CD4-positive, alpha-beta memory T cell (primary cell): ENCODE measurements around the gene GALNT17. TPM values are rescaled to one million over a fixed set of nuclear protein-coding genes. Genes with fewer than 3 reads are reported as not detected.
A peak's percentile ranks its signal among the peaks of the same experiment; 100 is the strongest.

Experiments used
- CTCF ChIA-PET: fragments of 350-600 bp; sonication (Branson Sonifier 250); formaldehyde crosslinking; loops from one replicate; lab custom pipeline; 2021; ENCODE audit warnings: inconsistent platforms; ENCODE audit not compliant: partially characterized antibody; lab: Charles Lee
- POLR2A ChIA-PET: fragments of 350-600 bp; sonication (Branson Sonifier 250); formaldehyde crosslinking; loops from one replicate; lab custom pipeline; 2021; ENCODE audit not compliant: partially characterized antibody; lab: Charles Lee
- DNase-seq, 5 donors: peaks; one replicate each; pipeline versions ENCODE4 v3.0.0 to v3.0.0-alpha.2; 2020 to 2022; ENCODE audit warnings: mixed read lengths in 1 of 5
- H3K27ac ChIP-seq: one replicate; pipeline ENCODE4 v1.7.0; 2013; ENCODE audit warnings: low read depth, low read length
- H3K27me3 ChIP-seq: 2 replicates; pipeline ENCODE4 v1.7.0; 2013; ENCODE audit warnings: mild to moderate bottlenecking, low read length, moderate library complexity; ENCODE audit not compliant: insufficient read depth
- H3K36me3 ChIP-seq: 2 replicates; pipeline ENCODE4 v1.7.0; 2013; ENCODE audit warnings: mild to moderate bottlenecking, low read length, moderate library complexity; ENCODE audit not compliant: insufficient read depth
- H3K4me1 ChIP-seq: 2 replicates; pipeline ENCODE4 v1.7.0; 2013; ENCODE audit warnings: mild to moderate bottlenecking, low read length, moderate library complexity; ENCODE audit not compliant: insufficient read depth
- H3K4me3 ChIP-seq, 2 donors: one replicate each; pipeline ENCODE4 v1.7.0; 2013; ENCODE audit warnings: low read length in 2 of 2, mild to moderate bottlenecking in 1 of 2
- H3K9me3 ChIP-seq, 2 donors: one replicate each; pipeline ENCODE4 v1.7.0; 2013; ENCODE audit warnings: low read length in 2 of 2, control low read depth in 1 of 2; ENCODE audit not compliant: control insufficient read depth in 1 of 2
- H3K27ac Mint-ChIP-seq, 7 donors: one replicate each; pipeline ENCODE4 v1.8.0; 2020 to 2021; ENCODE audit warnings: mixed read lengths in 7 of 7, mild to moderate bottlenecking in 6 of 7, inconsistent platforms in 3 of 7, moderate library complexity in 3 of 7
- H3K27me3 Mint-ChIP-seq, 2 donors: one replicate each; pipeline ENCODE4 v1.8.0; 2020 to 2021; ENCODE audit warnings: mixed read lengths in 2 of 2
- H3K36me3 Mint-ChIP-seq, 2 donors: one replicate each; pipeline ENCODE4 v1.8.0; 2020 to 2021; ENCODE audit warnings: mixed read lengths in 2 of 2, inconsistent platforms in 1 of 2, mild to moderate bottlenecking in 1 of 2
- H3K4me1 Mint-ChIP-seq, 4 donors: one replicate each; pipeline ENCODE4 v1.8.0; 2020 to 2021; ENCODE audit warnings: mixed read lengths in 4 of 4, mild to moderate bottlenecking in 1 of 4
- H3K4me3 Mint-ChIP-seq, 8 donors: one replicate each; pipeline ENCODE4 v1.8.0; 2020 to 2021; ENCODE audit warnings: mixed read lengths in 8 of 8, mild to moderate bottlenecking in 7 of 8, moderate library complexity in 6 of 8, inconsistent platforms in 3 of 8
- H3K9me3 Mint-ChIP-seq, 8 donors: one replicate each; pipeline ENCODE4 v1.8.0; 2020 to 2021; ENCODE audit warnings: mixed read lengths in 8 of 8, mild to moderate bottlenecking in 5 of 8, inconsistent platforms in 3 of 8, moderate library complexity in 1 of 8
- intact Hi-C: fragments of 100-400 bp; cut with micrococcal nuclease; formaldehyde crosslinking; loops from one replicate; pipeline ENCODE4 v1.15.1; 2023
- polyA plus RNA-seq, 2 donors: library from polyadenylated mRNA; unstranded; fragments of 300-500 nt; fragmentation: Illumina TruSeq; gene quantifications; one replicate each; pipeline ENCODE4 v1.2.3, GENCODE V29; 2021
- total RNA-seq, 2 experiments: library from RNA; stranded (reverse); gene quantifications; one replicate each; pipeline ENCODE4 v1.2.3, GENCODE V29; 2021

Gene GALNT17
- total and polyA plus RNA-seq, 4 experiments from 2014 or later: not detected

DNA sequence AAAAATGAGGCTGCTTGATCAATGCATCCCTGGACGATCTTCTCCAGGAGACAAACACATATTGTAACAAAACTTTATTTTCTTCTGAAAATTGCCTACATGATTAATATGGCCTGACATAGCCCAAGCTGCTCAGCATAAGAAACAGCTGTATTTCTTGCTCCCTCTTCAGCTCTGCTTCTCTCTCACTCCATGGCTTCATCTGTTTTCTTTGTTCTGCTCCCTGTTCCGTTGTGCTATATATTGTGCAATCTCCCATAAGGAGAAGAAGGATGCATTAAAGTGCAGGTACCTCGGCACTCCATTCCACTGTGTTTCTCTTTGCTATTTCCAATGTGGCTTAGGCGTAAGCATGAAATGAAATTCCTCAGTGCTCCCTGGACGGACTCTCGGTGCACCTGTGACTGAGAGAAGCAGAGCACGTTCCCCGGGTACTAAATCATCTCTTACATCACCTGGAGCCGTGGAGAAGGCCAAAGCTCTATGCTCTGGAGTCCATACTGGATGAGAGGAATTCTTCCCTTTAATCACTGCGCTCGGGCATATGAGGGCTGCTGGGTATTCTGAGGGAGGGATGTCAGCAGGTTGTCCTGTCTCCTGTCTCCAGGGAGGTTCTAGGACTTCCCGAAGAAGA lies 254.3 kb downstream of the GALNT17 start:
- Histone ChIP-seq H3K27me3 (no peaks in the 10 kb centered on the region), H3K36me3 (no peaks in the 10 kb centered on the region), H3K4me1 (no peaks in the 10 kb centered on the region), H3K27ac (no peak overlapping the region), H3K4me3 (no peak overlapping the region), H3K9me3 (no peaks in the 10 kb centered on the region)
- ChIA-PET POLR2A (no interaction called here), CTCF (no interaction called here)
- H3K9me3 Mint-ChIP-seq: peaks cover 0 to 23% (median 7%) of the 10 kb centered on the region in 8 donors
- no peaks in the 10 kb centered on the region for H3K36me3 Mint-ChIP-seq
- no peaks in the 10 kb centered on the region for H3K27me3 Mint-ChIP-seq
- DNase-seq: no peak
- intact Hi-C loops: no loop called here
- no peaks in the 10 kb centered on the region for H3K4me1 Mint-ChIP-seq
- H3K4me3 Mint-ChIP-seq: no peak overlapping the region
- no peak overlapping the region for H3K27ac Mint-ChIP-seq

DNA sequence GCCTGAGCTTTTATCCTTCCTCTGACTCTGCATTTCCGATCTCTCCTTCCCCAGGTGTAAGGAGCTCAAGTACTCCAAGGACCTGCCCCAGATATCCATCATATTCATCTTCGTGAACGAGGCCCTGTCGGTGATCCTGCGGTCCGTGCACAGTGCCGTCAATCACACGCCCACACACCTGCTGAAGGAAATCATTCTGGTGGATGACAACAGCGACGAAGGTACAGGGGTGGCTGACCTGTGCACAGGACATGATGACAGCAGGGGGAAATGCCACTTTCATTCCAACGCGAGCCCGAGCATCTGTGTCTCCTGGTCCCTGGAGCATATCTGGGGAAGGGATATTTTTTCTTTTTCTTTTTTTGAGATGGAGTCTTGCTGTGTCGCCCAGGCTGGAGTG lies 256.2 kb downstream of the GALNT17 start:
- Histone ChIP-seq H3K4me1 (no peaks in the 10 kb centered on the region), H3K27ac (no peak overlapping the region), H3K4me3 (no peak overlapping the region), H3K27me3 (no peaks in the 10 kb centered on the region), H3K36me3 (no peaks in the 10 kb centered on the region), H3K9me3 (no peaks in the 10 kb centered on the region)
- no peaks in the 10 kb centered on the region for H3K36me3 Mint-ChIP-seq
- H3K4me1 Mint-ChIP-seq: no peaks in the 10 kb centered on the region
- peak overlapping the region in 1 of 8 donors; percentile 30 for H3K4me3 Mint-ChIP-seq
- H3K9me3 Mint-ChIP-seq: peaks cover 2 to 17% (median 8%) of the 10 kb centered on the region in 8 donors
- DNase-seq: no peak
- intact Hi-C loops: no loop called here
- ChIA-PET POLR2A (no interaction called here), CTCF (no interaction called here)
- no peaks in the 10 kb centered on the region for H3K27me3 Mint-ChIP-seq
- no peak overlapping the region for H3K27ac Mint-ChIP-seq

DNA sequence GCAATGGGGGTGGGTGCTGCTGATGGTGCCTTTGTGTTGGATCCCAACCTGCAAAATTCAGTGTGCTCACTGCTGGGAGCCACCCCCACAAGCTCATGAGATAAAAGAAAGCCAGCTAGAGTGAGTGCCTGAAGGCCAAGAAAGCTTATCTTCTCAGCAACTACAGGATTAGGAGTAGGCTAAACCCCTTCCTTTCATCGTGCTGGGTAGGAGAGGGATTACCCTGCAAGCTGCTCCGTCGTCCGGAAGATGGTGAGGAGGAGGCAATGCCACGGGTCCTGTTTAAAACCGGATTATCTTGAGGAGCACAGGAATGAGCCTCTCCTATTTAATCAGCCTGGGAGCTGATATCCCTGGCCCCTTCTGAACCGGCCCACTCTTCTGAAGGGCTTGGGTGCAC lies 258.0 kb downstream of the GALNT17 start:
- intact Hi-C loops: no loop called here
- ChIA-PET POLR2A (no interaction called here), CTCF (no interaction called here)
- H3K27me3 Mint-ChIP-seq: no peaks in the 10 kb centered on the region
- H3K36me3 Mint-ChIP-seq: no peaks in the 10 kb centered on the region
- Histone ChIP-seq H3K9me3 (no peaks in the 10 kb centered on the region), H3K36me3 (no peaks in the 10 kb centered on the region), H3K4me3 (no peak overlapping the region), H3K27ac (no peak overlapping the region), H3K4me1 (no peaks in the 10 kb centered on the region), H3K27me3 (no peaks in the 10 kb centered on the region)
- no peak overlapping the region for H3K27ac Mint-ChIP-seq
- H3K4me3 Mint-ChIP-seq: no peak overlapping the region
- no peak for DNase-seq
- peaks cover 2 to 20% (median 6%) of the 10 kb centered on the region in 8 donors for H3K9me3 Mint-ChIP-seq
- H3K4me1 Mint-ChIP-seq: no peaks in the 10 kb centered on the region

DNA sequence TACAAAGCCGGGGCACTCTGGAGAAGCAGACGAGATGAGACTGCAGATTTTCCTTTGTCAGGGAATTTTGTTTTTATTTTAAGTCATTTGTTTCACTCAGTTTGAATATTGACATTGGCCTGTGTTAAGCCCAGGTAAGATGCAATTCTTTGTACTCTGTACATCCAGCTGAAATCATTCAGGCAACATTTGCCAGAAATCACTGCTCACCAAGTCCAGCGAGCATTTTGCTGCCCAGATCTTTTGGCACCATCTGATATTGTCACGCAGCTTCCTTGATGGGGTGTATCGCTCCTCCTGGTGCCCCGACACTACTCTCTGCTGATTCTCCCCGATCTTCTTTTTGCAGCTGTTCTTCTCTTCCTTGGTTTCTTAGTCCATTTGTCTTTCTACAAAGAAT lies 261.7 kb downstream of the GALNT17 start:
- H3K4me1 Mint-ChIP-seq: no peaks in the 10 kb centered on the region
- peaks cover 0 to 26% (median 7%) of the 10 kb centered on the region in 8 donors for H3K9me3 Mint-ChIP-seq
- POLR2A ChIA-PET: no interaction called here
- no peaks in the 10 kb centered on the region for H3K27me3 Mint-ChIP-seq
- no peaks in the 10 kb centered on the region for H3K4me1 ChIP-seq
- no peaks in the 10 kb centered on the region for H3K36me3 ChIP-seq
- H3K9me3 ChIP-seq: peaks cover 0 to 5% of the 10 kb centered on the region in 2 donors
- H3K27me3 ChIP-seq: no peaks in the 10 kb centered on the region
- H3K27ac ChIP-seq: no peak overlapping the region
- CTCF ChIA-PET: no interaction called here
- H3K4me3 Mint-ChIP-seq: no peak overlapping the region
- H3K36me3 Mint-ChIP-seq: no peaks in the 10 kb centered on the region
- no peak for DNase-seq
- no peak overlapping the region for H3K27ac Mint-ChIP-seq
- intact Hi-C loops: no loop called here
- H3K4me3 ChIP-seq: no peak overlapping the region

DNA sequence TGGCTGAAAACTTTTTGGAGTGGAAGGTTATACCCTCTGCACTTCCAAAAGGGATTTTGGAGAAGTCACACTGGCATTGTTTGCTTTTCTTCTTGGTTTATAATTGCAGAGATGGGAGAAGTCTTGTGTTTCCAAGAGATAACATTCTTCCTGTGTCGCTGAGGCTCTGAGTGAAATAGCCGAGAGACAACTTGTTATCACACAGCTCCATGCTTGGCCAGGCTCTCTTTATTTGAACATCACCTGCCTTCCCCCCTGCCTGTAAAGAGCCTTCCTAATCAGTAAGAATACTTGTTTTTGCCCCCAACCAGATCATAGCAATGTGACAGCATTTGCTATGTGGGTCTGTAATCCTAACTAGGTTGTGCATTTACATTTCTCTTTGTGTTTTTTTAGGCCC lies 270.7 kb downstream of the GALNT17 start:
- DNase-seq: no peak
- Histone ChIP-seq H3K27ac (no peak overlapping the region), H3K4me1 (no peaks in the 10 kb centered on the region), H3K27me3 (no peaks in the 10 kb centered on the region), H3K36me3 (no peaks in the 10 kb centered on the region), H3K9me3 (no peaks in the 10 kb centered on the region), H3K4me3 (no peak overlapping the region)
- CTCF ChIA-PET: no interaction called here
- Mint-ChIP-seq H3K9me3 (peaks cover 0 to 17% (median 4%) of the 10 kb centered on the region in 8 donors), H3K4me3 (no peak overlapping the region), H3K27ac (no peak overlapping the region), H3K36me3 (no peaks in the 10 kb centered on the region), H3K4me1 (no peaks in the 10 kb centered on the region), H3K27me3 (no peaks in the 10 kb centered on the region)
- intact Hi-C loops: no loop called here
- POLR2A ChIA-PET: no interaction called here

DNA sequence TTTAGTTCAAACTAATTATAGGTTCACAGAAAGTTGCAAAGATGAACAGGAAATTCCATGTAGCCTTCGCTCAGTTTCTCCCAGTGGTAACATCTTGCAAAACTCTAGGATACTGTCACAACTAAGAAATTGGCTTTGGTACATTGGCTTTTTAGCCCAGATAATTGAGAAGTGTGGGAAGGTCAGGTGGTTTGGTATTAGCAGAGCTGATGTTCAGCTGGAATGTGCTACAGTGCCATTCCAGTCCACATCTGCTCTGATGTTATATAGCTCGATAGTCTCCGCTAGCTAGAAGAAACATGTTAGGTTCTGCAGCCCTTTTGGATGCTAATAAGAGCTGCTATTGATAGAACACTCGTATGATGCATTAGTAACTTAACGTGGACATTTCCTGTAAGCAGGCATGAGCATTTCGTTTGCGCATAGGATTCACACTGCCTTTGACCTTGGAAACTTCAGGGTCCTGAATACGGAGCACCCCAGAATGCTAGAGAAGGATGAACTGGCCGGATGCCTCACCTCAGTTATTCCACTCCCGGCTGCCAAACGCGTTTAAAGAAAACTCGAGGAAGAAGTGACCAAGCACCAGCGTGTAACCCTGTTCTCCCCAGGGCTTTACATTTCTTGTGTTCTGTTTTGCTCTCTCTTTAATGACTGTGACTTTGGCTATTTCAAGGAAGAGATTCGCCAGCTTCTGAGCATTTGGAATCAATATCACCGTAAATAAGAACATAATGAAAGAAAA lies 271.4 kb downstream of the GALNT17 start:
- POLR2A ChIA-PET: no interaction called here
- H3K4me3 Mint-ChIP-seq: no peak overlapping the region

DNA sequence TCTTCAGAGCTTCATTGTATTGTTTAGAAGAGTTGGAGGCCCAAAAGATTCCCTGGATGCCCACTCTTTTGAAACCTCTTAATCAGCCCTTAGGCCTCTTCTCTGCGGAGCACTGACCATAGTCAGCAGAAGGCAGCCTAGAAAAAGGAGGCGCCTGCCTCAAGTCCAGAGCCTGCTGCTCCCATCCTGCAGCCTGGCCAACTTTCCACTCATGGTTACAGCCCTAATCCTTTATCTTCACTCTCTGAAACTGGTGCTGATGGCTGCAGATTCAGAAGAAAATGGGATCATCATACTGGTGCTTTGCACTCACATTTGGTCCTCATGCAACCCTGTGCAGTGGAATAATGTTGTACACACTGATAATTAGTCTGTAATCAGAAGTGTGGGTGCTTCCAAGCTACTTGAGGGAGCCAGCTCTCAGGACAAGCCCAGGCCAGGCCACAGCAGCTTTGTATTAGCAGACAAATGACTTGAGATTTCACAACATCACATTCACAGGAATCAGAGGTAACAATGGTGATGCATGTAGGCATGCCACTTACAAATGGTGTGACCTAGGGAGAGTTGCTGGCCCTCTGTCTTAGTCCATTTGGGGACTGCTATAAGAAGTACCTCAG lies 272.9 kb downstream of the GALNT17 start:
- no peaks in the 10 kb centered on the region for H3K27me3 Mint-ChIP-seq
- no peaks in the 10 kb centered on the region for H3K27me3 ChIP-seq
- ChIA-PET CTCF (no interaction called here), POLR2A (no interaction called here)
- no peak overlapping the region for H3K4me3 ChIP-seq
- no peaks in the 10 kb centered on the region for H3K4me1 ChIP-seq
- H3K9me3 ChIP-seq: no peaks in the 10 kb centered on the region
- no peaks in the 10 kb centered on the region for H3K36me3 ChIP-seq
- no peak overlapping the region for H3K4me3 Mint-ChIP-seq
- H3K36me3 Mint-ChIP-seq: no peaks in the 10 kb centered on the region
- no peaks in the 10 kb centered on the region for H3K4me1 Mint-ChIP-seq
- peaks cover 0 to 14% (median 9%) of the 10 kb centered on the region in 8 donors for H3K9me3 Mint-ChIP-seq
- intact Hi-C loops: no loop called here
- H3K27ac Mint-ChIP-seq: no peak overlapping the region
- H3K27ac ChIP-seq: no peak overlapping the region
- DNase-seq: no peak

More for the DNA sequence above, 271.4 kb downstream of the GALNT17 start:
- CTCF ChIA-PET: no interaction called here
- H3K27me3 ChIP-seq: no peaks in the 10 kb centered on the region
- H3K4me1 Mint-ChIP-seq: no peaks in the 10 kb centered on the region
- DNase-seq: no peak
- no peaks in the 10 kb centered on the region for H3K4me1 ChIP-seq
- H3K36me3 ChIP-seq: no peaks in the 10 kb centered on the region
- H3K4me3 ChIP-seq: no peak overlapping the region
- intact Hi-C loops: no loop called here
- H3K27ac ChIP-seq: no peak overlapping the region
- H3K9me3 ChIP-seq: no peaks in the 10 kb centered on the region
- peaks cover 0 to 10% (median 6%) of the 10 kb centered on the region in 8 donors for H3K9me3 Mint-ChIP-seq
- no peaks in the 10 kb centered on the region for H3K36me3 Mint-ChIP-seq
- no peaks in the 10 kb centered on the region for H3K27me3 Mint-ChIP-seq
- H3K27ac Mint-ChIP-seq: no peak overlapping the region
